GM21381 (cell line): Measurements from ENCODE around the gene PRR23A.

ENCODE experiments used
- ATAC-seq: cut with Tn5 transposase; IDR thresholded peaks from one replicate; pipeline ENCODE4 v1.9.1; 2021; ENCODE audit warnings: mild to moderate bottlenecking, moderate library complexity; ENCODE audit not compliant: unreplicated experiment

Gene PRR23A

GRCh38 chr3:138974462-138974861 lies 31.6 kb downstream of the PRR23A start:
- ATAC-seq: no peak

- ATAC-seq: no peak
Observed at GRCh38 chr3:138972941-138973340, 33.1 kb downstream of the PRR23A start.

- ATAC-seq: no peak
Observed at GRCh38 chr3:138971766-138972320, 34.2 kb downstream of the PRR23A start.

GRCh38 chr3:138964923-138965322 lies 41.1 kb downstream of the PRR23A start:
- no peak for ATAC-seq

GRCh38 chr3:138964264-138964663 lies 41.8 kb downstream of the PRR23A start:
- ATAC-seq: no peak

GRCh38 chr3:138962854-138963560 lies 43.1 kb downstream of the PRR23A start:
- no peak for ATAC-seq

- no peak for ATAC-seq
Observed at GRCh38 chr3:138960417-138960852, 45.6 kb downstream of the PRR23A start.
